Measurements from ENCODE around the gene ACER3.

DNA sequence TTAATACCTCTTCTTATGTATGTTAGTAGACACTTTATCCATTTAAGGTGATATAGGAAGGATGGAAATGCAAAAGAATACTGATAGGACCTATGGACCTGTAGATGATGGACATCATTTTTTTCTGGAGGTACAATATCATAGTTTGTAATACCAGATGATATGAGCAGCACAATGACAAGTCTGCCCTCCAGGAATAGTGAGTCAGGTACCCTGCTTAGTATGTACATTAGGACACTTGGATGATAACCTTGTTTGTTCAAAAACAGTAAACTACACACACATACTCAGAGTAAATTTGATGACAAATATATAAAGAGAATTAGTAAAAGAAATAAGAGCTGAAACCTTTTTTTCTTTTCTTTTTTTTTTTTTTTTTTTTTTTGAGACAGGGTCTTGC, 114.8 kb downstream of the ACER3 start:
- TF ChIP-seq EP300 (IDR thresholded peaks at IDR 0.05) (no peak), POLR2A (IDR thresholded peaks at IDR 0.05) (no peak), POLR2AphosphoS5 (IDR thresholded peaks at IDR 0.05) (no peak)

Measured in sigmoid colon (tissue), 4 donors.